ENCODE data around the gene TMEM179.

GRCh38 chr14:104587641-104588040, 16.9 kb downstream of the TMEM179 start:
- TF ChIP-seq CTCF (IDR thresholded peaks at IDR 0.05; ENCODE audit: low read depth, low read length) (no peak), EZH2phosphoT487 (IDR thresholded peaks at IDR 0.05; ENCODE audit: low read depth) (no peak)
